Liver (tissue), 9 donors: ENCODE measurements around the gene EAPP. TPM values are rescaled to one million over a fixed set of nuclear protein-coding genes. Genes with fewer than 3 reads are reported as not detected.

Experiments
- DNase-seq: peaks from one replicate; pipeline ENCODE4 v3.0.0-alpha.2; 2017; ENCODE audit warnings: low spot score
- H3K27ac ChIP-seq, 2 donors: one replicate each; pipeline ENCODE4 v1.7.0; 2013; ENCODE audit warnings: inconsistent platforms in 2 of 2, low read length in 2 of 2, control low read depth in 1 of 2, low read depth in 1 of 2, mild to moderate bottlenecking in 1 of 2
- H3K27me3 ChIP-seq, 4 donors: one replicate each; pipeline versions ENCODE4 v1.6.1 to v1.7.0; 2013; ENCODE audit warnings: low read length in 3 of 4, inconsistent platforms in 1 of 4, mild to moderate bottlenecking in 1 of 4, moderate library complexity in 1 of 4; ENCODE audit not compliant: control insufficient read depth in 4 of 4, insufficient read depth in 4 of 4
- H3K36me3 ChIP-seq, 4 donors: one replicate each; pipeline versions ENCODE4 v1.6.1 to v1.7.0; 2013; ENCODE audit warnings: low read length in 3 of 4, mild to moderate bottlenecking in 3 of 4, low read depth in 1 of 4, moderate library complexity in 1 of 4; ENCODE audit not compliant: control insufficient read depth in 4 of 4, insufficient read depth in 3 of 4
- H3K4me1 ChIP-seq, 4 donors: one replicate each; pipeline versions ENCODE4 v1.6.1 to v1.7.0; 2013; ENCODE audit warnings: low read length in 3 of 4, mild to moderate bottlenecking in 3 of 4, moderate library complexity in 1 of 4; ENCODE audit not compliant: control insufficient read depth in 4 of 4, insufficient read depth in 4 of 4
- H3K4me3 ChIP-seq, 3 donors: one replicate each; pipeline versions ENCODE4 v1.6.1 to v1.7.0; 2013; ENCODE audit warnings: low read length in 3 of 3, control low read depth in 1 of 3, low read depth in 1 of 3, mild to moderate bottlenecking in 1 of 3
- H3K9ac ChIP-seq, 2 donors: one replicate each; pipeline ENCODE4 v1.7.0; 2013; ENCODE audit warnings: low read length in 2 of 2, mild to moderate bottlenecking in 2 of 2, moderate library complexity in 2 of 2, control low read depth in 1 of 2, low read depth in 1 of 2
- H3K9me3 ChIP-seq, 4 donors: one replicate each; pipeline versions ENCODE4 v1.6.1 to v1.7.0; 2013; ENCODE audit warnings: low read length in 3 of 4; ENCODE audit not compliant: control insufficient read depth in 4 of 4
- ATF3 ChIP-seq: IDR thresholded peaks from 2 replicates; pipeline ENCODE4 v1.6.1; 2016; ENCODE audit warnings: antibody characterized with exemption
- EGR1 ChIP-seq, 2 donors: IDR thresholded peaks; 2 replicates each; pipeline ENCODE4 v1.6.1; 2016 to 2018; ENCODE audit warnings: antibody characterized with exemption in 2 of 2, low read depth in 2 of 2
- FOXA1 ChIP-seq: IDR thresholded peaks from 2 replicates; pipeline ENCODE4 v1.6.1; 2016; ENCODE audit warnings: antibody characterized with exemption
- GABPA ChIP-seq, 2 donors: IDR thresholded peaks in 1 of 2; conservative IDR thresholded peaks in 1 of 2; 2 replicates each; pipeline ENCODE4 v1.6.1; 2016; ENCODE audit warnings: antibody characterized with exemption in 2 of 2, mild to moderate bottlenecking in 1 of 2, moderate library complexity in 1 of 2
- HNF4A ChIP-seq, 2 donors: conservative IDR thresholded peaks; 2 replicates each; pipeline ENCODE4 v1.6.1; 2016; ENCODE audit warnings: antibody characterized with exemption in 2 of 2, mild to moderate bottlenecking in 2 of 2
- HNF4G ChIP-seq: IDR thresholded peaks from 2 replicates; pipeline ENCODE4 v1.6.1; 2016; ENCODE audit warnings: antibody characterized with exemption
- JUND ChIP-seq, 2 donors: IDR thresholded peaks; 2 replicates each; pipeline ENCODE4 v1.6.1; 2016; ENCODE audit warnings: antibody characterized with exemption in 2 of 2
- NR2F2 ChIP-seq: IDR thresholded peaks from 2 replicates; pipeline ENCODE4 v1.6.1; 2016; ENCODE audit warnings: antibody characterized with exemption
- RAD21 ChIP-seq, 2 donors: IDR thresholded peaks; 2 replicates each; pipeline ENCODE4 v1.6.1; 2016; ENCODE audit warnings: antibody characterized with exemption in 2 of 2, mild to moderate bottlenecking in 2 of 2
- RXRA ChIP-seq, 2 donors: IDR thresholded peaks; 2 replicates each; pipeline ENCODE4 v1.6.1; 2017 to 2018; ENCODE audit warnings: antibody characterized with exemption in 2 of 2, mild to moderate bottlenecking in 1 of 2
- SP1 ChIP-seq: IDR thresholded peaks from 2 replicates; pipeline ENCODE4 v1.6.1; 2018; ENCODE audit warnings: antibody characterized with exemption, mild to moderate bottlenecking
- TAF1 ChIP-seq: conservative IDR thresholded peaks from 2 replicates; pipeline ENCODE4 v1.6.1; 2016; ENCODE audit warnings: antibody characterized with exemption, mild to moderate bottlenecking
- ZBTB33 ChIP-seq: IDR thresholded peaks from 2 replicates; pipeline ENCODE4 v1.6.1; 2016; ENCODE audit warnings: antibody characterized with exemption
- WGBS: extraction: QIAGEN DNeasy Blood & Tissue Kit; methylation state at CpG from one replicate; pipeline ENCODE4 v1.1.7; 2013; 5-methylcytosine and 5-hydroxymethylcytosine counted together
- polyA plus RNA-seq, 2 donors: library from polyadenylated mRNA; stranded (reverse) in 1 of 2; unstranded in 1 of 2; fragments of 200-250 nt in 1 of 2; fragments of >200 nt in 1 of 2; fragmentation: Nextera tagmentation in 1 of 2; extraction: Ambion mirVana in 1 of 2; gene quantifications; one replicate each; pipeline versions ENCODE4 v1.2.1 to v1.2.3, GENCODE V29; 2013 to 2015
- total RNA-seq, 2 donors: library from RNA; depleted of rRNA; stranded (reverse); fragments of >200 nt; gene quantifications; one replicate each; pipeline ENCODE4 v1.2.3, GENCODE V29; 2014
- TF ChIP-seq, protein P1 (sequence below): fragments of 150-350 bp; IDR thresholded peaks from 2 replicates; pipeline ENCODE4 v1.5.1; 2017; ENCODE audit warnings: improper control_type of control experiment, low read depth, low read length; ENCODE audit not compliant: missing input control
- TF ChIP-seq, protein P2 (sequence below): IDR thresholded peaks from 2 replicates; pipeline ENCODE4 v1.6.1; 2016; ENCODE audit warnings: antibody characterized with exemption
- donor health status: healthy.
- donor health status: healthy.
- donor health status: healthy.
- donor health status: healthy.
- donor health status: healthy.

Gene EAPP
- total and polyA plus RNA-seq, 4 donors: 18.5 to 33.4 (median 25.7) TPM

DNA sequence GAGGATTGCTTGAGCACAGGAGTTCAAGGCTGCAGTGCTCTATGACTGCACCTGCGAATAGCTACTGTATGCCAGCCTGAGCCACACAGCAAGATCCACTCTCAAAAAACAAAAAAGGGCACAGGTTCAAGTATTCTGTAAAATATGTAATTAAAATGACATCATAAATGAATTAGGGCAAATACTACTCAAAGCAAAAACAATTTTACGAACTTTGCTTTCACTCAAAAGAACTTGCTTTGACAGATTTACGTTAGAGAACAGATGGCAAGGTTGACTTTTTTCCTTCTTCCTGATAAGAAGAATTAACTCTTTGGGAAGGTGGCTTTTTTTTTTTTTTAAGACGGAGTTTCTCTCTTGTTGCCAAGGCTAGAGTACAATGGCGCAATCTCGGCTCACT, 44.0 kb upstream of the EAPP start:
- no peaks in the 10 kb centered on the region for H3K9me3 ChIP-seq
- WGBS: 91% methylated on average over 6 of the region's 6 CpGs
- no peak for DNase-seq
- H3K4me1 ChIP-seq: no peaks in the 10 kb centered on the region
- TF ChIP-seq FOXA1 (no peak), ATF3 (no peak), HNF4G (no peak), TAF1 (no peak), NR2F2 (no peak), GABPA (IDR thresholded peaks at IDR 0.05 in 1 of 2, conservative IDR thresholded peaks at IDR 0.05 in 1 of 2) (no peak), JUND (IDR thresholded peaks at IDR 0.05) (no peak), HNF4A (conservative IDR thresholded peaks at IDR 0.05) (no peak), EGR1 (IDR thresholded peaks at IDR 0.05; ENCODE audit: low read depth in 2 of 2) (no peak), RAD21 (IDR thresholded peaks at IDR 0.05) (no peak)
- TF ChIP-seq, protein P1, sequence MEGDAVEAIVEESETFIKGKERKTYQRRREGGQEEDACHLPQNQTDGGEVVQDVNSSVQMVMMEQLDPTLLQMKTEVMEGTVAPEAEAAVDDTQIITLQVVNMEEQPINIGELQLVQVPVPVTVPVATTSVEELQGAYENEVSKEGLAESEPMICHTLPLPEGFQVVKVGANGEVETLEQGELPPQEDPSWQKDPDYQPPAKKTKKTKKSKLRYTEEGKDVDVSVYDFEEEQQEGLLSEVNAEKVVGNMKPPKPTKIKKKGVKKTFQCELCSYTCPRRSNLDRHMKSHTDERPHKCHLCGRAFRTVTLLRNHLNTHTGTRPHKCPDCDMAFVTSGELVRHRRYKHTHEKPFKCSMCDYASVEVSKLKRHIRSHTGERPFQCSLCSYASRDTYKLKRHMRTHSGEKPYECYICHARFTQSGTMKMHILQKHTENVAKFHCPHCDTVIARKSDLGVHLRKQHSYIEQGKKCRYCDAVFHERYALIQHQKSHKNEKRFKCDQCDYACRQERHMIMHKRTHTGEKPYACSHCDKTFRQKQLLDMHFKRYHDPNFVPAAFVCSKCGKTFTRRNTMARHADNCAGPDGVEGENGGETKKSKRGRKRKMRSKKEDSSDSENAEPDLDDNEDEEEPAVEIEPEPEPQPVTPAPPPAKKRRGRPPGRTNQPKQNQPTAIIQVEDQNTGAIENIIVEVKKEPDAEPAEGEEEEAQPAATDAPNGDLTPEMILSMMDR: no peak
- TF ChIP-seq, protein P2, sequence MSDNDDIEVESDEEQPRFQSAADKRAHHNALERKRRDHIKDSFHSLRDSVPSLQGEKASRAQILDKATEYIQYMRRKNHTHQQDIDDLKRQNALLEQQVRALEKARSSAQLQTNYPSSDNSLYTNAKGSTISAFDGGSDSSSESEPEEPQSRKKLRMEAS: no peak
- H3K27me3 ChIP-seq: no peaks in the 10 kb centered on the region
- no peak overlapping the region for H3K27ac ChIP-seq
- H3K9ac ChIP-seq: no peak overlapping the region
- no peak overlapping the region for H3K4me3 ChIP-seq
- peaks cover 4 to 21% (median 15%) of the 10 kb centered on the region in 4 donors for H3K36me3 ChIP-seq

GRCh38 chr14:34582117-34582680, 42.7 kb upstream of the EAPP start:
- H3K9me3 ChIP-seq: no peaks in the 10 kb centered on the region
- TF ChIP-seq ZBTB33 (no peak), GABPA (IDR thresholded peaks at IDR 0.05 in 1 of 2, conservative IDR thresholded peaks at IDR 0.05 in 1 of 2) (no peak), TAF1 (no peak), SP1 (no peak), RAD21 (IDR thresholded peaks at IDR 0.05) (no peak), FOXA1 (no peak), HNF4A (conservative IDR thresholded peaks at IDR 0.05) (no peak), RXRA (IDR thresholded peaks at IDR 0.05) (no peak), JUND (IDR thresholded peaks at IDR 0.05) (no peak), ATF3 (no peak)
- TF ChIP-seq, protein P2: no peak
- TF ChIP-seq, protein P1: no peak
- 97% methylated on average over 9 of the region's 11 CpGs for WGBS

More at GRCh38 chr14:34582117-34582680, 42.7 kb upstream of the EAPP start:
- no peak overlapping the region for H3K27ac ChIP-seq
- H3K4me1 ChIP-seq: no peaks in the 10 kb centered on the region
- no peaks in the 10 kb centered on the region for H3K27me3 ChIP-seq
- no peak overlapping the region for H3K9ac ChIP-seq
- no peak overlapping the region for H3K4me3 ChIP-seq
- DNase-seq: no peak
- H3K36me3 ChIP-seq: peaks cover 8 to 28% (median 13%) of the 10 kb centered on the region in 4 donors
